Duodenal mucosa (tissue), 2 donors: ENCODE results near the gene DRC1.

Source experiments
- H3K27ac ChIP-seq: one replicate; pipeline ENCODE4 v1.7.0; 2013; ENCODE audit warnings: low read depth, low read length
- H3K27me3 ChIP-seq, 2 donors: one replicate each; pipeline ENCODE4 v1.7.0; 2013; ENCODE audit warnings: low read length in 2 of 2, control low read depth in 1 of 2; ENCODE audit not compliant: insufficient read depth in 2 of 2, control insufficient read depth in 1 of 2
- H3K36me3 ChIP-seq, 2 donors: one replicate each; pipeline ENCODE4 v1.7.0; 2013; ENCODE audit warnings: low read length in 2 of 2, control low read depth in 1 of 2; ENCODE audit not compliant: insufficient read depth in 2 of 2, control insufficient read depth in 1 of 2
- H3K4me1 ChIP-seq, 2 donors: one replicate each; pipeline ENCODE4 v1.7.0; 2013; ENCODE audit warnings: low read length in 2 of 2, control low read depth in 1 of 2; ENCODE audit not compliant: insufficient read depth in 2 of 2, control insufficient read depth in 1 of 2
- H3K4me3 ChIP-seq, 2 donors: one replicate each; pipeline ENCODE4 v1.7.0; 2013; ENCODE audit warnings: low read length in 2 of 2, low read depth in 1 of 2
- H3K9ac ChIP-seq, 2 donors: one replicate each; pipeline ENCODE4 v1.7.0; 2013; ENCODE audit warnings: low read length in 2 of 2, low read depth in 1 of 2
- H3K9me3 ChIP-seq, 2 donors: one replicate each; pipeline ENCODE4 v1.7.0; 2013; ENCODE audit warnings: low read length in 2 of 2, control low read depth in 1 of 2; ENCODE audit not compliant: control insufficient read depth in 1 of 2

DRC1 gene

DNA sequence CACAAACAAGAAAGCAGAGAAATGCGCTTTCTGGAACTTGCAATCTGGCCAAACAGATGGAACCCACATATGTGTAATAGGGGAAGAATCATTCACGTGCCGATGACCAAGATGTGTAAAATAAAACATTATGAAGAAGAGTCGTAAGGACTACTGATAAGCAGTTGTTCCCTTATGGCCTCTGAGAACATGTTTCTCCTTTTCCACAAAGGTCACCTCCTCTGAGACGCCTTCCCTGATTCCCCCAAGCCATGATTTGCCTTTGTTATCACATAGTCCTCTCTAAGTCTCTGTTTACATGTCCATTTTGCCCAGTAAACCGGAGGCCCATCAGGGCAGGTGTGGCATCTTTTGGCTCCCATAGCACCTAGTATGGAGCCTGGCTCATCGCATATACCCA is 68.2 kb downstream of the DRC1 start:
- Histone ChIP-seq H3K27ac (no peak overlapping the region), H3K36me3 (no peaks in the 10 kb centered on the region), H3K27me3 (no peaks in the 10 kb centered on the region), H3K4me1 (no peaks in the 10 kb centered on the region), H3K9ac (no peak overlapping the region), H3K4me3 (no peak overlapping the region), H3K9me3 (peaks cover 2 to 4% of the 10 kb centered on the region in 2 donors)

GRCh38 chr2:26470601-26471260 is 69.0 kb downstream of the DRC1 start:
- Histone ChIP-seq H3K4me3 (no peak overlapping the region), H3K27me3 (no peaks in the 10 kb centered on the region), H3K9me3 (peaks cover 2 to 4% of the 10 kb centered on the region in 2 donors), H3K4me1 (no peaks in the 10 kb centered on the region), H3K36me3 (no peaks in the 10 kb centered on the region), H3K27ac (no peak overlapping the region), H3K9ac (no peak overlapping the region)

GRCh38 chr2:26471289-26471688 is 69.6 kb downstream of the DRC1 start:
- H3K9me3 ChIP-seq: peaks cover 2 to 4% of the 10 kb centered on the region in 2 donors
- no peaks in the 10 kb centered on the region for H3K4me1 ChIP-seq
- H3K27ac ChIP-seq: no peak overlapping the region
- H3K36me3 ChIP-seq: no peaks in the 10 kb centered on the region
- H3K4me3 ChIP-seq: no peak overlapping the region
- H3K9ac ChIP-seq: no peak overlapping the region
- H3K27me3 ChIP-seq: no peaks in the 10 kb centered on the region

GRCh38 chr2:26471766-26472706 is 70.3 kb downstream of the DRC1 start:
- peaks cover 2 to 4% of the 10 kb centered on the region in 2 donors for H3K9me3 ChIP-seq
- H3K4me1 ChIP-seq: no peaks in the 10 kb centered on the region
- H3K9ac ChIP-seq: no peak overlapping the region
- H3K36me3 ChIP-seq: no peaks in the 10 kb centered on the region
- H3K27me3 ChIP-seq: no peaks in the 10 kb centered on the region
- no peak overlapping the region for H3K4me3 ChIP-seq
- H3K27ac ChIP-seq: no peak overlapping the region

DNA sequence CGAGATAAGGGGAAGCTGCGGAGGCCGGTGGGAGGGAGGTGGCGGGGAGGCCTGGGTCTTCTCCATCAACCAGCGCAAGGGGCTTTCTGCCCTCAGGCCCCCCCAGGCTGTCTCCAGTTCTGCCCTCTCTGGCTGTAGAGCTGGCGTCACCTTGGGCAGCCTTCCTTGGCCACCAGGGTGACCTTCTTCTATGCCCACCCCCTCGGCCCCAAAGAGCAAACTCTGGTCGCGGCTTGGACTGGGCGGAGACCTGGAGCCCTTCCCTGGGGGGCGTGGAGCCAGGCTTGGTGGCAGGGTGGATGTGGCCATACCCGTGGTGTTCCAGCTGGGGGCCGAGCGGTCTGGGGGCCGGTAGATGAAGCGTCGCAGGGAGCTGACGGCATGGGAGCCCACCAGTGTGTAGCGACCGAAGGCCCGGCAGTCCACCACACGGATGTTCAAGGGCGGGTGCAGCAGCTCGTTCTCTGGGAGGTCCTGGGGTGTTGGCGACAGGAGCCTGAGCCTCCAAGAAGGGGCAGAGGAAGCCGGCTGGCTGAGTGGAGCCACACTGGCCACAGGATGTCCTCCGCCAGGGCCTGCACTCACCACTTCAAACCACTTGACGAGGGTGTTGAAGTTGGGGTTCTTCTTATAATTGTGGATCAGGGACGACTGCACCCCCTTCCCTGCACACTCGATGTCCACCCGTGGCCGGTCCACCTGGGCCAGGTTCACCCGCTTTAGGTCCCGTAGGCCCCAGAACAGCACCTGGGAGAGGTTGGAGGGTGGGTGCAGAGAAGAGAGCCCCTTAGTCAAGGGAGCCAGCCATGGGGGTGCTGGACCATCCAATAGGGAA is 71.3 kb downstream of the DRC1 start:
- Histone ChIP-seq H3K9me3 (peaks cover 2 to 4% of the 10 kb centered on the region in 2 donors), H3K4me3 (no peak overlapping the region), H3K36me3 (no peaks in the 10 kb centered on the region), H3K27ac (no peak overlapping the region), H3K27me3 (no peaks in the 10 kb centered on the region), H3K4me1 (no peaks in the 10 kb centered on the region), H3K9ac (no peak overlapping the region)

DNA sequence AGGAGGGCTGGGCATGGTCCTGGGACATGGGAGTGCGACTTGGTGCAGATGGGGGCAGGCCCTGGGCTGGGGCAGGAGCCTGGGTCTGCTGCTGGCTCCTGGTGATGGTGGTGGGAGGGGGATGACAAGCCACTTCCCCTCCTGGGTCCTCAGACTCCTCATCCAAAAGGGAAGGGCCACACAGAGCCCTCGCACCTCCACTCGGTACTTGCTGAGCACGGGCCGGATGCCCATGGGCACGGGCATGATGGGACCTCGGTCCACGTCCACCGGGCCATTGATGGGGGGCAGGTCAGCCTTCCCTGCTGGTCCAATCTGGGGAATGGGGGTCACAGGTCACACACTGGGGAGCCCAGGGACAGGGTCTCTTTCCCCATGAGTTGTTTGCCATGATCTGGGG is 72.1 kb downstream of the DRC1 start:
- Histone ChIP-seq H3K9me3 (peaks cover 2 to 4% of the 10 kb centered on the region in 2 donors), H3K36me3 (no peaks in the 10 kb centered on the region), H3K9ac (no peak overlapping the region), H3K27me3 (no peaks in the 10 kb centered on the region), H3K27ac (no peak overlapping the region), H3K4me1 (no peaks in the 10 kb centered on the region), H3K4me3 (no peak overlapping the region)

- H3K4me3 ChIP-seq: no peak overlapping the region
- no peaks in the 10 kb centered on the region for H3K36me3 ChIP-seq
- H3K9me3 ChIP-seq: peaks cover under 1 to 2% of the 10 kb centered on the region in 2 donors
- H3K27ac ChIP-seq: no peak overlapping the region
- no peaks in the 10 kb centered on the region for H3K27me3 ChIP-seq
- H3K4me1 ChIP-seq: no peaks in the 10 kb centered on the region
- no peak overlapping the region for H3K9ac ChIP-seq
These were observed 72.6 kb downstream of the DRC1 start for GRCh38 chr2:26474261-26474785.

DNA sequence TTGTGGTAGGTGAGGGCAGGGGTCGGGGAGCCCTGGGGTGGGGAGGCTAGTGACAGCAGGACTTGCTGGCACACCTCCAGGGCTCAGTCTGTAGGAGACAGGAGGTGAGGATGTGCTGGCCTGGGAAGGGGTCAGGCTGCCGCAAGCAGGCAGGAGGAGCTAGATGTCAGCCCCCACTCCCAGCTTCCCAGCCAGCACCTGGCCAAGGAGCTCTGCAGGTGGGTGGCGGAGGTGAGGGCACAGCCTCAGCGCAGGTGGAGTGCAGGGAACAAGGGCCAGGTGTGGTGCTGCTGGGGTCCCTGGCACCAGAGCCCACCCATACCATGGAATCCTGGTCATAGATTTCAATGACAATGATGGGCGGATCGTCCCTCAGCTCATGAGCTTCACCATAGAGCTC is 73.3 kb downstream of the DRC1 start:
- Histone ChIP-seq H3K4me3 (no peak overlapping the region), H3K4me1 (peaks cover 0 to 5% of the 10 kb centered on the region in 2 donors), H3K9me3 (no peaks in the 10 kb centered on the region), H3K27me3 (no peaks in the 10 kb centered on the region), H3K27ac (no peak overlapping the region), H3K9ac (no peak overlapping the region), H3K36me3 (no peaks in the 10 kb centered on the region)

DNA sequence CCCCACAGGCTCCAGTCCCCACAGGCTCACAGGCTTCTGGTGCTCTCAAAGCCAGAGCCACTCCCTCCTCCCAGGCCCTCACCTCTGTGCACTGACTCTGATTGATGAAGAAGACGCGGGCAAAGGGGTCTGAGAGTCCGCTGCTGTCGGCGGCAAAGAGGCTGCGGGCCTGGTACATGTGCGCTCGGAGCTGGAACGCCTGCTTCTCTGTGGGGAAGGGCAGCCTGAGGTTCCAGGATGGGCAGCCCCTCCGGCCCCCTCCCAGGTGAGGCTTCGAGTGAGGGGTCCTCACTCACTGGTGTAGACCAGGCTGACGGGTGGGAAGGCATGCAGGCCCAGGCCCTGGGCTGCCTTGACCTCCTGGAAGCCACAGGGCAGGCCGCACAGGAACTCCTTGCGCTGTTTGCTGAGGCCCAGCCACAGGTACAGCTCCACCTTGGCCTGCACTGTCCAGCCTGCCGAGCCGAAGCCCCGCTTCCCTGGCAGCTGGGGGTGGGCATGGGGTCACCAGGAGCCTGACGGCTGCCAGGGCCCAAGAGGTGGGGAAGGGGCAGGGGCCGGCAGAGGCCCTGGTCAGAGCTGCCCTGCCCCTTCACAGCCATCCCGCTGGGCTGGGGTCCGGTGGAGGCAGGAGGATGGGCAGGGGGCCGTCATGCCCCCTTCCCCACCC is 74.2 kb downstream of the DRC1 start:
- Histone ChIP-seq H3K9me3 (no peaks in the 10 kb centered on the region), H3K27ac (no peak overlapping the region), H3K27me3 (no peaks in the 10 kb centered on the region), H3K36me3 (no peaks in the 10 kb centered on the region), H3K4me1 (peaks cover 4 to 8% of the 10 kb centered on the region in 2 donors), H3K4me3 (no peak overlapping the region), H3K9ac (no peak overlapping the region)
